Thymus (tissue), 11 donors: ENCODE measurements around the gene ZCCHC13. TPM values are rescaled to one million over a fixed set of nuclear protein-coding genes. Genes with fewer than 3 reads are reported as not detected.

Source experiments
- DNase-seq, 9 donors: peaks; one replicate each; pipeline ENCODE4 v3.0.0-alpha.2; 2013; ENCODE audit warnings: low spot score in 9 of 9, low read depth in 6 of 9, missing footprints in 1 of 9
- H3K27ac ChIP-seq, 2 donors: one replicate each; pipeline ENCODE4 v1.5.1; 2013; ENCODE audit warnings: control low read depth in 1 of 2, low read depth in 1 of 2, low read length in 1 of 2, mild to moderate bottlenecking in 1 of 2, moderate library complexity in 1 of 2
- H3K27me3 ChIP-seq, 2 donors: one replicate each; pipeline ENCODE4 v1.5.1; 2013; ENCODE audit warnings: low read length in 1 of 2; ENCODE audit not compliant: control insufficient read depth in 2 of 2, insufficient read depth in 1 of 2
- H3K36me3 ChIP-seq, 2 donors: one replicate each; pipeline ENCODE4 v1.5.1; 2013; ENCODE audit warnings: low read length in 1 of 2, mild to moderate bottlenecking in 1 of 2, moderate library complexity in 1 of 2; ENCODE audit not compliant: control insufficient read depth in 2 of 2, insufficient read depth in 2 of 2
- H3K4me1 ChIP-seq, 2 donors: one replicate each; pipeline ENCODE4 v1.5.1; 2013; ENCODE audit warnings: low read length in 2 of 2; ENCODE audit not compliant: control insufficient read depth in 2 of 2, insufficient read depth in 2 of 2
- H3K4me3 ChIP-seq, 2 donors: one replicate each; pipeline ENCODE4 v1.5.1; 2013; ENCODE audit warnings: low read length in 2 of 2, control low read depth in 1 of 2, mild to moderate bottlenecking in 1 of 2
- H3K9me3 ChIP-seq, 2 donors: one replicate each; pipeline ENCODE4 v1.5.1; 2013; ENCODE audit warnings: low read length in 1 of 2, mild to moderate bottlenecking in 1 of 2; ENCODE audit not compliant: control insufficient read depth in 2 of 2, insufficient read depth in 1 of 2
- WGBS: extraction: QIAGEN DNeasy Blood & Tissue Kit; methylation state at CpG from one replicate; pipeline ENCODE4 v1.1.7; 2013; 5-methylcytosine and 5-hydroxymethylcytosine counted together
- polyA plus RNA-seq: library from polyadenylated mRNA; stranded (reverse); fragments of 200-250 nt; gene quantifications from one replicate; pipeline ENCODE4 v1.2.3, GENCODE V29; 2013
- total RNA-seq: library from RNA; stranded (reverse); fragments of 120-200 nt; gene quantifications from one replicate; pipeline ENCODE4 v1.2.4, GENCODE V29; 2013
- donor health status: healthy.

ZCCHC13 gene
- total and polyA plus RNA-seq, 2 donors: not detected

- WGBS: 97% methylated on average over 3 of the region's 3 CpGs
- peaks cover 15 to 39% of the 10 kb centered on the region in 2 donors for H3K36me3 ChIP-seq
Observed at GRCh38 chrX:74280759-74281158, 23.2 kb upstream of the ZCCHC13 start.

DNA sequence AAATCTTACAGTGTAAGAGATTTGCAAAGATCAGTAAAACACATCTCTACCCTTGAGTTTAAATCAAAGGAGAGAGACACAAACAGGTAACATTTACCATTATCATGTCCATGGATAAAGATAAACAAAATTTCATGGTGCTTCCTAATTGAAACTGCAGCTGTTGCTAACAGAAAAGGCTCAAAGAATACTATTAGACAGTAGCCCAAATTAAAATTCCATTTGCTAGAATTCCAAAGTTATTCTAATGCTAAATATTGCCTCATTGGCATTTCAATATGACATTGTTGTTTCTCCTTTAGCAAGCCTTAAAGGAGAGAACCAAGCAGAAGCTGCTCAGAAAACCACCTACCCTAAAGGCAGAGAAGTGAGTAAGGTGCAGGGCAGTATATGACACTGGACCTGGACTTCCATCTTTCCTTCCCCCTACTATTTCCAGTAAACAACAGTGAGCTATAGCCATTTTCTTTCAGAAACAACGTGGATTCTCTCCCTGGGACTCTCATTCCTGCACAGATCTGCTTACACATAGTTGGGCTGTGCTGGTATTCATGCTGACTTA lies 19.5 kb upstream of the ZCCHC13 start:
- no peaks in the 10 kb centered on the region for H3K9me3 ChIP-seq
- H3K27me3 ChIP-seq: no peaks in the 10 kb centered on the region
- peaks cover 15 to 21% of the 10 kb centered on the region in 2 donors for H3K36me3 ChIP-seq
- H3K4me3 ChIP-seq: no peak overlapping the region
- WGBS: 76% methylated on average over 1 of the region's 1 CpG
- DNase-seq: no peak
- H3K27ac ChIP-seq: no peak overlapping the region
- no peaks in the 10 kb centered on the region for H3K4me1 ChIP-seq

More at GRCh38 chrX:74280759-74281158, 23.2 kb upstream of the ZCCHC13 start:
- no peak overlapping the region for H3K27ac ChIP-seq
- H3K9me3 ChIP-seq: no peaks in the 10 kb centered on the region
- no peaks in the 10 kb centered on the region for H3K4me1 ChIP-seq
- no peak overlapping the region for H3K4me3 ChIP-seq
- no peak for DNase-seq
- no peaks in the 10 kb centered on the region for H3K27me3 ChIP-seq

- DNase-seq: no peak
- Histone ChIP-seq H3K27me3 (no peaks in the 10 kb centered on the region), H3K36me3 (peaks cover 3 to 6% of the 10 kb centered on the region in 2 donors), H3K27ac (no peak overlapping the region), H3K9me3 (no peaks in the 10 kb centered on the region), H3K4me3 (no peak overlapping the region), H3K4me1 (no peaks in the 10 kb centered on the region)
- 98% methylated on average over 5 of the region's 5 CpGs for WGBS
Observed at GRCh38 chrX:74286950-74287740, 16.8 kb upstream of the ZCCHC13 start.

GRCh38 chrX:74291577-74291963 lies 12.4 kb upstream of the ZCCHC13 start:
- Histone ChIP-seq H3K36me3 (peaks cover 0 to 3% of the 10 kb centered on the region in 2 donors), H3K27me3 (no peaks in the 10 kb centered on the region), H3K27ac (peak overlapping the region; percentile 92 to 97), H3K4me3 (peak overlapping the region; percentile 60 to 78), H3K4me1 (peaks cover 0 to 3% of the 10 kb centered on the region in 2 donors), H3K9me3 (no peaks in the 10 kb centered on the region)
- DNase-seq: peak in 1 of 9 donors; percentile 2
- WGBS: 0% methylated on average over 6 of the region's 6 CpGs

- peak overlapping the region; percentile 92 to 97 for H3K27ac ChIP-seq
- H3K36me3 ChIP-seq: no peaks in the 10 kb centered on the region
- WGBS: under 1% methylated on average over 42 of the region's 42 CpGs
- H3K9me3 ChIP-seq: no peaks in the 10 kb centered on the region
- peaks cover 0 to 3% of the 10 kb centered on the region in 2 donors for H3K4me1 ChIP-seq
- H3K4me3 ChIP-seq: peak overlapping the region; percentile 60 to 78
- H3K27me3 ChIP-seq: no peaks in the 10 kb centered on the region
- DNase-seq: peak; percentile 78 to 93 (median 81)
Observed at GRCh38 chrX:74291964-74292807, 11.8 kb upstream of the ZCCHC13 start.

DNA sequence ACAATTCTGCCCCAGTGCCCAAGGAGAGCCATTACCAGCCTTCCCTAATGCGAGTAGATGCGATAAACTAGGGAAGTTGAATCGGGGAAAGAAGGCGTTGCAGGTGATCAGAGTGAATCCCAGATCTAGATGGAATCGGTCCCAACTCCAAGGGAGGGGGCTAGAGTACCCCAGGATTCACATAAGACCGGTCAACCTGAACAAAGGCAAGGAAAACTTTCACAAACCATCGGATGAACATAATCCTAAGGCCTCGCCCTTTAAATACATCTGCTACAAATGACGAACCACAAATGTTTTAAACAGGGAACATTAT lies 11.2 kb upstream of the ZCCHC13 start:
- no peaks in the 10 kb centered on the region for H3K36me3 ChIP-seq
- peaks cover 0 to 3% of the 10 kb centered on the region in 2 donors for H3K4me1 ChIP-seq
- H3K27me3 ChIP-seq: no peaks in the 10 kb centered on the region
- H3K27ac ChIP-seq: peak overlapping the region in 1 of 2 donors; percentile 27
- H3K4me3 ChIP-seq: peak overlapping the region; percentile 60 to 78
- no peak for DNase-seq
- WGBS: 0% methylated on average over 9 of the region's 9 CpGs
- H3K9me3 ChIP-seq: no peaks in the 10 kb centered on the region

- Histone ChIP-seq H3K4me1 (peaks cover 0 to 3% of the 10 kb centered on the region in 2 donors), H3K36me3 (no peaks in the 10 kb centered on the region), H3K9me3 (no peaks in the 10 kb centered on the region), H3K4me3 (peak overlapping the region; percentile 60 to 78), H3K27me3 (no peaks in the 10 kb centered on the region), H3K27ac (no peak overlapping the region)
- WGBS: 1% methylated on average over 25 of the region's 25 CpGs
- peak in 7 of 9 donors; percentile 18 to 68 (median 40) for DNase-seq
Observed at GRCh38 chrX:74293343-74293946, 10.5 kb upstream of the ZCCHC13 start.

DNA sequence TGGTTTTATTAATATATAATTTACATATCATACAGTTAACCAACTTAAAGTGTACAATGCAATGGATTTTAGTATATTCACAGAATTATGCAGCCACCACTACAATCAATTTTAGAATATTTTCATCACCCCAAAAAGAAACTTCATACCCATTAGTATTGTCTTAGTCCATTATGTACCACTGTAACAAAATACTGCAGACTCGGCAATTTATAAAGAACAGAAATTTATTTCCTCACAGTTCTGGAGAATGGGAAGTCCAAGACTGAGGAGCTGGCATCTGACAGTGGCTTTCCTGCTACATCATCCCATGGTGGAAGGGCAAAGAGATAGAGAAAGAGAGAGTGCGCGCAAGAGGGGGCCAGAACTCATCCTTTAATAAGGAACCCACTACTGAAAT lies 8.9 kb upstream of the ZCCHC13 start:
- Histone ChIP-seq H3K9me3 (no peaks in the 10 kb centered on the region), H3K4me3 (no peak overlapping the region), H3K4me1 (peaks cover 0 to 3% of the 10 kb centered on the region in 2 donors), H3K27ac (no peak overlapping the region), H3K36me3 (no peaks in the 10 kb centered on the region), H3K27me3 (no peaks in the 10 kb centered on the region)
- WGBS: 96% methylated on average over 3 of the region's 3 CpGs
- DNase-seq: no peak
